ENCODE results near the gene MACIR.
"Not testable (repeated sequence)": the region's sequence is repeated elsewhere in the genome, so short reads cannot be mapped to it uniquely, and the experiment has no call there.

Gene MACIR

GRCh38 chr5:103216697-103217096 is 41.9 kb upstream of the MACIR start:
- Histone ChIP-seq H3K36me3 (ENCODE audit: control insufficient read depth, insufficient read depth, low read length) (no peaks in the 10 kb centered on the region), H3K4me3 (replicated peaks; ENCODE audit: low read depth, low read length) (no peak overlapping the region), H3K27me3 (replicated peaks; ENCODE audit: control insufficient read depth, insufficient read depth, low read length) (no peaks in the 10 kb centered on the region)
- TF ChIP-seq, protein P1, sequence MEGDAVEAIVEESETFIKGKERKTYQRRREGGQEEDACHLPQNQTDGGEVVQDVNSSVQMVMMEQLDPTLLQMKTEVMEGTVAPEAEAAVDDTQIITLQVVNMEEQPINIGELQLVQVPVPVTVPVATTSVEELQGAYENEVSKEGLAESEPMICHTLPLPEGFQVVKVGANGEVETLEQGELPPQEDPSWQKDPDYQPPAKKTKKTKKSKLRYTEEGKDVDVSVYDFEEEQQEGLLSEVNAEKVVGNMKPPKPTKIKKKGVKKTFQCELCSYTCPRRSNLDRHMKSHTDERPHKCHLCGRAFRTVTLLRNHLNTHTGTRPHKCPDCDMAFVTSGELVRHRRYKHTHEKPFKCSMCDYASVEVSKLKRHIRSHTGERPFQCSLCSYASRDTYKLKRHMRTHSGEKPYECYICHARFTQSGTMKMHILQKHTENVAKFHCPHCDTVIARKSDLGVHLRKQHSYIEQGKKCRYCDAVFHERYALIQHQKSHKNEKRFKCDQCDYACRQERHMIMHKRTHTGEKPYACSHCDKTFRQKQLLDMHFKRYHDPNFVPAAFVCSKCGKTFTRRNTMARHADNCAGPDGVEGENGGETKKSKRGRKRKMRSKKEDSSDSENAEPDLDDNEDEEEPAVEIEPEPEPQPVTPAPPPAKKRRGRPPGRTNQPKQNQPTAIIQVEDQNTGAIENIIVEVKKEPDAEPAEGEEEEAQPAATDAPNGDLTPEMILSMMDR (IDR thresholded peaks at IDR 0.05; ENCODE audit: insufficient read depth, low read length, poor library complexity, severe bottlenecking): no peak
- no peak for DNase-seq (ENCODE audit: extremely low read depth, insufficient read length)

DNA sequence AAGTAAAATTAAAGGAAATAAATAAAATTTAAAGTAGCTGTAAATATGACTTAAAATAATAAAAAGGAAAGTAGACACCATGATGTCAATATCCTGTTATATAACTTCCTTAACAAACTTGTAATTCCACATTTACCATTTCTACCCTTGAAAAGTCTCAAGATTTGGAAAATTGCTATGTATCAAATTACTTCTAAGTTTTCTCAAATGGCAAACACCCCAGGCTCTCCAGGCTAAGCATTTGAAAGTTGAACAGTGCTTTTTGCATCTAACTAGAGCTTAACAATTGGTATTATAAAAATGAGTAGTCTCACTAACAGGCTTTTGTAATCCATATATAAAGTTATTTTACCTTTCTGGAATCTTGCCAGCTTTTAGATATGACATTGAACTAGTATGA is 41.5 kb upstream of the MACIR start:
- Histone ChIP-seq H3K36me3 (ENCODE audit: control insufficient read depth, insufficient read depth, low read length) (no peaks in the 10 kb centered on the region), H3K4me3 (replicated peaks; ENCODE audit: low read depth, low read length) (no peak overlapping the region), H3K27me3 (replicated peaks; ENCODE audit: control insufficient read depth, insufficient read depth, low read length) (no peaks in the 10 kb centered on the region)
- TF ChIP-seq, protein P1 (IDR thresholded peaks at IDR 0.05; ENCODE audit: insufficient read depth, low read length, poor library complexity, severe bottlenecking): no peak
- no peak for DNase-seq (ENCODE audit: extremely low read depth, insufficient read length)

DNA sequence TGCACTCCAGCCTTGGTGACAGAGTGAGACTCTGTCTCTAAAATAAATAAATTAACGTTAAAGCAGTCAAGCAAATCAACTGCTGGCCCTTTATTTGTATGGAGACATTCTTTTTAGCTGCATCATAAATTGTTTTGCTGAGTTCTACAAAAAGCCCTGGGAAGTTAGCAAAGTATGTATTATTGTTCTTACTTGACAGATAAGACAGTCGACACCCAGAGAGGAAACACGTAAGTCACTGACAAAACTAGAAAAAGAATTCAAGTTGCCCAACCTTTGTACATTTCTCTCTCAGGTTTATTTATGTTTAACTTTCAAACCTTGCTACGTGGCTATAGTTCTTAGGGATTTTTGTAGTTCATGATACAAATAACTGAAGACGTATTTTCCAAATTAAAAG is 40.4 kb upstream of the MACIR start:
- Histone ChIP-seq H3K4me3 (replicated peaks; ENCODE audit: low read depth, low read length) (no peak overlapping the region), H3K27me3 (replicated peaks; ENCODE audit: control insufficient read depth, insufficient read depth, low read length) (no peaks in the 10 kb centered on the region), H3K36me3 (ENCODE audit: control insufficient read depth, insufficient read depth, low read length) (no peaks in the 10 kb centered on the region)
- DNase-seq (ENCODE audit: extremely low read depth, insufficient read length): no peak
- TF ChIP-seq, protein P1 (IDR thresholded peaks at IDR 0.05; ENCODE audit: insufficient read depth, low read length, poor library complexity, severe bottlenecking): no peak

GRCh38 chr5:103219074-103219473 is 39.5 kb upstream of the MACIR start:
- not testable (repeated sequence) for H3K4me3 ChIP-seq (replicated peaks; ENCODE audit: low read depth, low read length); H3K27me3 ChIP-seq (replicated peaks; ENCODE audit: control insufficient read depth, insufficient read depth, low read length); H3K36me3 ChIP-seq (ENCODE audit: control insufficient read depth, insufficient read depth, low read length); DNase-seq (ENCODE audit: extremely low read depth, insufficient read length)

- Histone ChIP-seq H3K27me3 (replicated peaks; ENCODE audit: control insufficient read depth, insufficient read depth, low read length) (no peaks in the 10 kb centered on the region), H3K36me3 (ENCODE audit: control insufficient read depth, insufficient read depth, low read length) (no peaks in the 10 kb centered on the region), H3K4me3 (replicated peaks; ENCODE audit: low read depth, low read length) (no peak overlapping the region)
- TF ChIP-seq, protein P1 (IDR thresholded peaks at IDR 0.05; ENCODE audit: insufficient read depth, low read length, poor library complexity, severe bottlenecking): no peak
- no peak for DNase-seq (ENCODE audit: extremely low read depth, insufficient read length)
Observed at GRCh38 chr5:103223031-103223955, 35.3 kb upstream of the MACIR start.

DNA sequence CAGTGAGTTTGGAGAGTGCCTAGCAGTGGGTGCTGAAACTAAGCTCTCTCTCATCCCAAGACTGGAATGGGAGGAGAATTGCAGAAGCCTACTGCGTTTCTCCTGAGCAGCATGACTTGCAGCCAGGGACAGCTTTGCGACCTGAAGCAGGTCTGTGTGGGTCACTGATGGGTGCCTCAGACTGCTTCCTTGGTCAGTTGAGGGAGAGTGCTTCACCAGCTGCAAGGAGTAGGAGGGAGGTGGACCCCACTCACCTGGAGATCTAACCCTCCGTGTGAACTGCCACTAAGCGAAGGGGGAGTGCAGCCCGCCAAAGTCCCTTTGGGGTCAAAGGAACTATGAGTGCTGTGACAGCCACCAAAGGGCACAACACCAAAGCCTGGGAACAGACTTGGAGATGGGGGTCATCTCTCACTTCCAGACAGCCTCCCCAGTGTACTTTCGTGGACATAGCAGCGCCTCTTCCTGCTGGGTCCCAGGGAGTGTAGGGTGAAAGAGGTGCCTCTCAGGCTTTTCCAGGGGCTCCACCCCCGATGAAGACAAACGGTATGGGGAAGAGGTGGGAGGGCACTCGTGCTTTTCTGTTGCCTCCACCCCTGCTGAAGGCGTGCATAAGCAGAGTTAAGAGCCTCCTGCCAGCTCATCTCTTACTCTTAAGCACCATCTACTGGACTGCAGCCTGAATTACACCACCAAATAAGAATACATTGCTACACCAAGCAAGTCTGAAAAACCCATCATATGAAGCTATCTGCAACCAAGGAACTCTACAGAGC is 34.3 kb upstream of the MACIR start:
- DNase-seq (ENCODE audit: extremely low read depth, insufficient read length): peak; percentile 22
- no peaks in the 10 kb centered on the region for H3K36me3 ChIP-seq (ENCODE audit: control insufficient read depth, insufficient read depth, low read length)
- H3K27me3 ChIP-seq (replicated peaks; ENCODE audit: control insufficient read depth, insufficient read depth, low read length): no peaks in the 10 kb centered on the region
- TF ChIP-seq, protein P1 (IDR thresholded peaks at IDR 0.05; ENCODE audit: insufficient read depth, low read length, poor library complexity, severe bottlenecking): peak; percentile 68
- no peak overlapping the region for H3K4me3 ChIP-seq (replicated peaks; ENCODE audit: low read depth, low read length)
